Measurements from ENCODE around the gene HAPLN3.

DNA sequence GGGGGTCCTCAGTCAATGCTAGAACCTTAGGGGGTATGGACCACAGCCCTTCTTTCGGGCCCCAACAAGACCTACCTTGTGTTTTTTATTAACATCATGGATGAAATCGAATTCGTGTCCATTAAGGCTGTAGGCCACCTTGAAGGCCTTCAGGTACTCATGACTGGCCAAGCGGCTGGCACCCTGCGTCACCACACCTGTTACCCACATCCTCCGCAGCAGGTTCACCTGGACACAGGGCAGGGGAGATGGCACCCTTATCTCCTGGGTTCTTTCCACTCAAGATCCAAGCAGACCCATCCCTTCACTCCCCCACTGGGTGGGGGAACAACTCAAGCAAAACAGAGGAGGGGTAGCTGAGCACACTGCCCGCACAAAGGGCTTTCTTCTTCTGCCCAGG is 11.2 kb upstream of the HAPLN3 start:
- no peak for TF ChIP-seq CTCF (conservative IDR thresholded peaks at IDR 0.05; ENCODE audit: low read length)
- TF ChIP-seq EZH2phosphoT487 (IDR thresholded peaks at IDR 0.05; ENCODE audit: borderline replicate concordance) = no peak
